CD4-positive, alpha-beta memory T cell (primary cell): ENCODE results near the gene TMEM267. TPM values are rescaled to one million over a fixed set of nuclear protein-coding genes. Genes with fewer than 3 reads are reported as not detected.
"Not testable (repeated sequence)": the region's sequence is repeated elsewhere in the genome, so short reads cannot be mapped to it uniquely, and the experiment has no call there.

Experiments used
- CTCF ChIA-PET: fragments of 350-600 bp; sonication (Branson Sonifier 250); formaldehyde crosslinking; loops from one replicate; lab custom pipeline; 2021; ENCODE audit warnings: inconsistent platforms; ENCODE audit not compliant: partially characterized antibody; lab: Charles Lee
- POLR2A ChIA-PET: fragments of 350-600 bp; sonication (Branson Sonifier 250); formaldehyde crosslinking; loops from one replicate; lab custom pipeline; 2021; ENCODE audit not compliant: partially characterized antibody; lab: Charles Lee
- DNase-seq, 5 donors: peaks; one replicate each; pipeline versions ENCODE4 v3.0.0 to v3.0.0-alpha.2; 2020 to 2022; ENCODE audit warnings: mixed read lengths in 1 of 5
- H3K27ac ChIP-seq: one replicate; pipeline ENCODE4 v1.7.0; 2013; ENCODE audit warnings: low read depth, low read length
- H3K27me3 ChIP-seq: 2 replicates; pipeline ENCODE4 v1.7.0; 2013; ENCODE audit warnings: mild to moderate bottlenecking, low read length, moderate library complexity; ENCODE audit not compliant: insufficient read depth
- H3K36me3 ChIP-seq: 2 replicates; pipeline ENCODE4 v1.7.0; 2013; ENCODE audit warnings: mild to moderate bottlenecking, low read length, moderate library complexity; ENCODE audit not compliant: insufficient read depth
- H3K4me1 ChIP-seq: 2 replicates; pipeline ENCODE4 v1.7.0; 2013; ENCODE audit warnings: mild to moderate bottlenecking, low read length, moderate library complexity; ENCODE audit not compliant: insufficient read depth
- H3K4me3 ChIP-seq, 2 donors: one replicate each; pipeline ENCODE4 v1.7.0; 2013; ENCODE audit warnings: low read length in 2 of 2, mild to moderate bottlenecking in 1 of 2
- H3K9me3 ChIP-seq, 2 donors: one replicate each; pipeline ENCODE4 v1.7.0; 2013; ENCODE audit warnings: low read length in 2 of 2, control low read depth in 1 of 2; ENCODE audit not compliant: control insufficient read depth in 1 of 2
- H3K27ac Mint-ChIP-seq, 7 donors: one replicate each; pipeline ENCODE4 v1.8.0; 2020 to 2021; ENCODE audit warnings: mixed read lengths in 7 of 7, mild to moderate bottlenecking in 6 of 7, inconsistent platforms in 3 of 7, moderate library complexity in 3 of 7
- H3K27me3 Mint-ChIP-seq, 2 donors: one replicate each; pipeline ENCODE4 v1.8.0; 2020 to 2021; ENCODE audit warnings: mixed read lengths in 2 of 2
- H3K36me3 Mint-ChIP-seq, 2 donors: one replicate each; pipeline ENCODE4 v1.8.0; 2020 to 2021; ENCODE audit warnings: mixed read lengths in 2 of 2, inconsistent platforms in 1 of 2, mild to moderate bottlenecking in 1 of 2
- H3K4me1 Mint-ChIP-seq, 4 donors: one replicate each; pipeline ENCODE4 v1.8.0; 2020 to 2021; ENCODE audit warnings: mixed read lengths in 4 of 4, mild to moderate bottlenecking in 1 of 4
- H3K4me3 Mint-ChIP-seq, 8 donors: one replicate each; pipeline ENCODE4 v1.8.0; 2020 to 2021; ENCODE audit warnings: mixed read lengths in 8 of 8, mild to moderate bottlenecking in 7 of 8, moderate library complexity in 6 of 8, inconsistent platforms in 3 of 8
- H3K9me3 Mint-ChIP-seq, 8 donors: one replicate each; pipeline ENCODE4 v1.8.0; 2020 to 2021; ENCODE audit warnings: mixed read lengths in 8 of 8, mild to moderate bottlenecking in 5 of 8, inconsistent platforms in 3 of 8, moderate library complexity in 1 of 8
- intact Hi-C: fragments of 100-400 bp; cut with micrococcal nuclease; formaldehyde crosslinking; loops from one replicate; pipeline ENCODE4 v1.15.1; 2023
- polyA plus RNA-seq, 2 donors: library from polyadenylated mRNA; unstranded; fragments of 300-500 nt; fragmentation: Illumina TruSeq; gene quantifications; one replicate each; pipeline ENCODE4 v1.2.3, GENCODE V29; 2021
- total RNA-seq, 2 experiments: library from RNA; stranded (reverse); gene quantifications; one replicate each; pipeline ENCODE4 v1.2.3, GENCODE V29; 2021

The TMEM267 gene
- total and polyA plus RNA-seq, 4 experiments from 2014 or later, result 16.6 to 39.1 (median 22.1) TPM

DNA sequence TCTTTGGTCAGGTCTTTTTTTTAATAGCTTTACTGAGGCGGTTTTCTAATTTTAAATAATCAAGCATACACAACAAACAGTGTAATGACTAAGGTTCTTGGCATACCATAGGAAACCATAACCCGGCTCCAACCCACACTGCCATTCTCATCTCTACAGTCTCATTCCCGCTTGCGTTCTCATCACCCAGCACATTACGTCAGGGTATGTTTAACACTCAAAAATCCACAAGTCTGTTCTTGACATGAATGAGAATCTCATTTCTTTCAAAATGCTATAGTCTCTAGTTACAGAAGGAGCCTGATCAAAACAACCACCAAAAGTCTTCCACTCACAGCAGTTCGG, 30.8 kb upstream of the TMEM267 start:
- ChIA-PET POLR2A (interaction anchor here (0.6 to 4.8 kb wide), 12 partner anchors 30 to 624 kb away, joined by 3 to 112 read pairs (median 4); partner anchors contain the start of genes HMGCS1, NNT, TMEM267 and ZNF131), CTCF (interaction anchor here (2.2 kb wide), 1 partner anchor 30 kb away, joined by 19 read pairs; the partner anchor contains the start of gene TMEM267)
- Histone ChIP-seq H3K27ac (peak overlapping the region; percentile 76), H3K4me1 (peaks cover 25% of the 10 kb centered on the region), H3K27me3 (no peaks in the 10 kb centered on the region), H3K36me3 (no peaks in the 10 kb centered on the region), H3K9me3 (no peaks in the 10 kb centered on the region), H3K4me3 (peak overlapping the region; percentile 54 to 92)
- no peak for DNase-seq
- Mint-ChIP-seq H3K27ac (peak overlapping the region; percentile 90 to 98 (median 95)), H3K4me1 (peaks cover 22 to 35% (median 27%) of the 10 kb centered on the region in 4 donors), H3K36me3 (peaks cover 0 to 5% of the 10 kb centered on the region in 2 donors), H3K4me3 (peak overlapping the region; percentile 90 to 97 (median 94)), H3K27me3 (no peaks in the 10 kb centered on the region), H3K9me3 (no peaks in the 10 kb centered on the region)
- intact Hi-C loops, result loop anchor here (2.0 kb wide), 1 partner anchor 88 kb away; the partner anchor contains the start of gene NNT

DNA sequence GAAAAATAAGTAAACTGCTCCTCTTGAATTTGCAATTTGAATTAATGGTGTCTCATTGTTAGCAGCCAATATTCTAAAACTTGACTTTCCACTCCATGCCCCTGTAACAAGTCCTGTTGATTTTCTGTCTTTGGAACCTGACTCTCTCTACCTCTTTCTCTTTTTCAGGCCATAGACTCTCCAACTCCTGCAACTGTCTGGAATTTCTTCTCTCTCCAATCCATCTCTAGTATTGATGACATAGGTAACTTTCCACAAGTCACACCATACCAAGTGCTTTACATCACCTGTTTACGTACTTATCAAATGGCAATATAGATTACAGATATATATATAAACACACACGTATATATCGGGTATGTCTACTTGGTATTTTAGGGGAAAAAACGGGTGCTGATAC, 30.4 kb upstream of the TMEM267 start:
- Mint-ChIP-seq H3K4me3 (peak overlapping the region; percentile 90 to 97 (median 94)), H3K9me3 (no peaks in the 10 kb centered on the region), H3K27me3 (no peaks in the 10 kb centered on the region), H3K4me1 (peaks cover 22 to 35% (median 27%) of the 10 kb centered on the region in 4 donors), H3K27ac (peak overlapping the region in 6 of 7 donors; percentile 90 to 98 (median 96)), H3K36me3 (peaks cover 0 to 8% of the 10 kb centered on the region in 2 donors)
- CTCF ChIA-PET, result interaction anchor here (2.2 kb wide), 1 partner anchor 30 kb away, joined by 19 read pairs; the partner anchor contains the start of gene TMEM267
- H3K27ac ChIP-seq, result peak overlapping the region; percentile 76
- intact Hi-C loops, result loop anchor here (2.0 kb wide), 1 partner anchor 89 kb away; the partner anchor contains the start of gene NNT
- H3K27me3 ChIP-seq, result no peaks in the 10 kb centered on the region
- H3K9me3 ChIP-seq, result no peaks in the 10 kb centered on the region
- peaks cover 25% of the 10 kb centered on the region for H3K4me1 ChIP-seq
- H3K36me3 ChIP-seq, result no peaks in the 10 kb centered on the region
- H3K4me3 ChIP-seq, result peak overlapping the region; percentile 54 to 92
- POLR2A ChIA-PET, result interaction anchor here (1.2 to 4.8 kb wide), 2 partner anchors 29 to 44 kb away, joined by 4 to 112 read pairs; partner anchors contain the start of gene TMEM267
- no peak for DNase-seq

DNA sequence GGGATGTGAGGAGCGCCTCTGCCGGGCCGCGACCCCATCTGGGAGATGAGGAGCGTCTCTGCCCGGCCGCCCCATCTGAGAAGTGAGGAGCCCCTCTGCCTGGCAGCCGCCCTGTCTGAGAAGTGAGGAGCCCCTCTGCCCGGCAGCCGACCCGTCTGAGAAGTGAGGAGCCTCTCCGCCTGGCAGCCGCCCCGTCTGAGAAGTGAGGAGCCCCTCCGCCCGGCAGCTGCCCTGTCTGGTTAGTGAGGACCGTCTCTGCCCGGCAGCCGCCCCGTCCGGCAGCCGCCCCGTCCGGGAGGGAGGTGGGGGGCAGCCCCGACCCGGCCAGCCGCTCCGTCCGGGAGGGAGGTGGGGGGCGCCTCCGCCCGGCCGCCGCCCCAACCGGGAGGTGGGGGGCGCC, 27.4 kb upstream of the TMEM267 start:
- intact Hi-C loops, H3K4me3 ChIP-seq, H3K9me3 Mint-ChIP-seq, DNase-seq, H3K9me3 ChIP-seq, H3K4me3 Mint-ChIP-seq, H3K27me3 Mint-ChIP-seq, H3K27me3 ChIP-seq, H3K27ac ChIP-seq, H3K27ac Mint-ChIP-seq, H3K36me3 ChIP-seq, CTCF ChIA-PET, H3K36me3 Mint-ChIP-seq, POLR2A ChIA-PET: not testable (repeated sequence)
- peaks cover 20 to 32% (median 27%) of the 10 kb centered on the region in 4 donors for H3K4me1 Mint-ChIP-seq
- peaks cover 25% of the 10 kb centered on the region for H3K4me1 ChIP-seq

DNA sequence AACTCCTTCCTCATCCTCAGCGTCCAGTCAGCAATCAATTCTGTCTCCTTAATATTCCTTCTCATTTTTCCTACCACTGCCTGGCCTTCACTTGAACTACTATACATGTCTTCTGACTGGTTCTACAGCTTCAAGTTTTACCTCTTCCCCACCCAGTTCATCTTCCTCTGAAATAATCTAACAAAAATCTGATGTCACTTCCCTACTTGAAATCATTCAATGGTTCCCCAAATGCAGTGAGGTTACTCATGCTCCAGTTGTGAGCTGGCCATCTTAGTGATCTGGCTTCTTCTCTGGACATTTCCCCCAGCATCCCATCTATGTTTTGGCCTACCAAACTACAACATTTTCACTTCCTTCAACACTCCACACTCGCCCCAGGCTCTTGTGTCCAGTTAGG, 14.9 kb upstream of the TMEM267 start:
- H3K4me3 Mint-ChIP-seq, result no peak overlapping the region
- Histone ChIP-seq H3K4me1 (no peaks in the 10 kb centered on the region), H3K27me3 (no peaks in the 10 kb centered on the region), H3K4me3 (no peak overlapping the region), H3K9me3 (no peaks in the 10 kb centered on the region), H3K36me3 (no peaks in the 10 kb centered on the region), H3K27ac (no peak overlapping the region)
- H3K36me3 Mint-ChIP-seq, result peaks cover 3 to 10% of the 10 kb centered on the region in 2 donors
- no peak overlapping the region for H3K27ac Mint-ChIP-seq
- H3K27me3 Mint-ChIP-seq, result no peaks in the 10 kb centered on the region
- ChIA-PET CTCF (interaction anchor here (2.3 kb wide), 1 partner anchor 14 kb away, joined by 7 read pairs; the partner anchor contains the start of gene TMEM267), POLR2A (interaction anchor here (3.6 kb wide), 1 partner anchor 14 kb away, joined by 23 read pairs; the partner anchor contains the start of gene TMEM267)
- DNase-seq, result no peak
- no peaks in the 10 kb centered on the region for H3K4me1 Mint-ChIP-seq
- no peaks in the 10 kb centered on the region for H3K9me3 Mint-ChIP-seq
- intact Hi-C loops, result no loop called here

DNA sequence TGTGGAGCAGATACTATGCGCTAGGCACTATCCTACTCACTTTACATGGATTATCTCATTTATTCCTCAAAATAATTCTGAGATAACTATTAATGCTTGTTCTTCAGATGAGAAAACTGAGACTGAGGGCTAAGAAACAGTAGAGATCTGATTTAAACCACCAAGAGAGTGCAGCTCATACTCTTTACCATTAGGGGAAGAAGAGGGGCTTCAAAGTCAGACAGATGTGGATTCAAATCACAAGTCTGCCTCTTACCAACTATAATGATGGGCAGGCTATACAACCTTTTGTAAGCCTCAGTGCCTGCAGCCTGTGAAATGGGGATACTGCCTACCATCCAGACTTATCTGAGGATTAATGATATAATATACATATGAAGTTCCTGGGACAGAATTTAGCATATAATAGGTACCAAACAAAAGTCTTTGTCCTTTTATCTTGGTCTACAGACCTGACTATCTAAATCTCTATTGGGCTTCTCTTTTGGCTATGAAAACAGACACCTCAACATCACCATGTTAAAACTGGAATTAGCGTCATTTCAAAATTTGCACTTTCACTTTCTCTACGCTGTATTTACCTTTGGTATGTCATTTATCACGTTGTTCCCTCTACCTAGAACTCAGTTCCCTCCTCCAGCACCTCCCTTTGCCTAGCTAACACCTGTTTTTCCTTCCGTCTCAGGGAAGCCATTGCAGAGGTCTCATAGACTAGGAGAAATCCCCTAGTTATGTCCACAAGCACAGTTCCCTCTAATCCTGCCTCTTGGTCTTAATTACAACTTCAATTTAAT, 13.8 kb upstream of the TMEM267 start:
- intact Hi-C loops, result no loop called here
- Mint-ChIP-seq H3K4me1 (no peaks in the 10 kb centered on the region), H3K9me3 (no peaks in the 10 kb centered on the region), H3K4me3 (peak overlapping the region; percentile 2 to 83 (median 62)), H3K36me3 (peaks cover 3 to 7% of the 10 kb centered on the region in 2 donors), H3K27me3 (no peaks in the 10 kb centered on the region), H3K27ac (peak overlapping the region in 5 of 7 donors; percentile 38 to 85 (median 55))
- no peak overlapping the region for H3K4me3 ChIP-seq
- ChIA-PET POLR2A (interaction anchor here (3.6 kb wide), 1 partner anchor 13 kb away, joined by 23 read pairs; the partner anchor contains the start of gene TMEM267), CTCF (interaction anchor here (0.8 to 2.3 kb wide), 2 partner anchors 13 kb away, joined by 3 to 7 read pairs; partner anchors contain the start of gene TMEM267)
- H3K27ac ChIP-seq, result no peak overlapping the region
- H3K4me1 ChIP-seq, result no peaks in the 10 kb centered on the region
- no peak for DNase-seq
- H3K9me3 ChIP-seq, result no peaks in the 10 kb centered on the region
- H3K36me3 ChIP-seq, result no peaks in the 10 kb centered on the region
- H3K27me3 ChIP-seq, result no peaks in the 10 kb centered on the region

DNA sequence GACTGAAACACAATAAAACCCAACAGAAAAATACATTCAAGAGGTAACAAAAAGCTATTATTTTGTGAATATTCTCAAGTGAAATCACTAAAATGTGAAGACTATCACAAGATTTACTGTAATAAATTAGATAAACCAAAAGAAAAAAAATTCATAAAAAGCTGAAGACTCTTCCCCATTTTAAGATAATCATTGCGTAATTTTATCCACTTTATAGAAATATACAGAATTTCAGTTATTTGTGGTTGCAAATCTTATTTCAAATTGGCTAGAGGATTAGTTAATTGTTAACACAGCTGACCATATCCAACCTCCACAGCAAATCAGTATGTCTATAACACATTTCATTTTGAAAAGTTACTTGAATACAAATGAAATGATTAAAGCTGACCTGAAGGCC, 7.7 kb upstream of the TMEM267 start:
- POLR2A ChIA-PET, result interaction anchor here (1.3 kb wide), 1 partner anchor 7 kb away, joined by 3 read pairs; no protein-coding TSS in a partner anchor

More for the DNA sequence above, 7.7 kb upstream of the TMEM267 start:
- H3K27me3 Mint-ChIP-seq, result no peaks in the 10 kb centered on the region
- no peak overlapping the region for H3K4me3 Mint-ChIP-seq
- no peak for DNase-seq
- Histone ChIP-seq H3K4me3 (no peak overlapping the region), H3K27me3 (no peaks in the 10 kb centered on the region), H3K36me3 (no peaks in the 10 kb centered on the region), H3K27ac (no peak overlapping the region), H3K4me1 (no peaks in the 10 kb centered on the region), H3K9me3 (no peaks in the 10 kb centered on the region)
- H3K36me3 Mint-ChIP-seq, result peaks cover 0 to 4% of the 10 kb centered on the region in 2 donors
- intact Hi-C loops, result no loop called here
- H3K4me1 Mint-ChIP-seq, result no peaks in the 10 kb centered on the region
- H3K9me3 Mint-ChIP-seq, result no peaks in the 10 kb centered on the region
- CTCF ChIA-PET, result interaction anchor here (0.9 to 1.3 kb wide), 2 partner anchors 12 to 102 kb away, joined by 3 to 4 read pairs; no protein-coding TSS in a partner anchor
- H3K27ac Mint-ChIP-seq, result no peak overlapping the region
